ENCODE measurements around the gene POLR2L. TPM values are rescaled to one million over a fixed set of nuclear protein-coding genes. Genes with fewer than 3 reads are reported as not detected.

POLR2L gene
- total and polyA plus RNA-seq, 7 donors = 34.9 to 198 (median 75.3) TPM

- Histone ChIP-seq H3K9me3 (no peaks in the 10 kb centered on the region), H3K27me3 (peaks cover 0 to 23% (median 9%) of the 10 kb centered on the region in 3 donors), H3K36me3 (no peaks in the 10 kb centered on the region), H3K27ac (peak overlapping the region in 1 of 4 donors; percentile 21), H3K4me1 (peaks cover 0 to 61% (median 52%) of the 10 kb centered on the region in 4 donors), H3K4me3 (peak overlapping the region; percentile 1 to 54 (median 46))
- 2 to 3% methylated on average over 71 of the region's 71 CpGs for WGBS, 2 donors
- no peak for DNase-seq
- intact Hi-C loops (cut with DNase I) = loop anchor here (2.0 to 5.0 kb wide), 3 partner anchors 63 to 202 kb away; partner anchors contain the start of genes AP2A2 and CHID1
- TF ChIP-seq POLR2A (IDR thresholded peaks at IDR 0.05) (no peak), EP300 (IDR thresholded peaks at IDR 0.05) (no peak), POLR2AphosphoS5 (IDR thresholded peaks at IDR 0.05) (no peak)
- TF ChIP-seq, protein P1, sequence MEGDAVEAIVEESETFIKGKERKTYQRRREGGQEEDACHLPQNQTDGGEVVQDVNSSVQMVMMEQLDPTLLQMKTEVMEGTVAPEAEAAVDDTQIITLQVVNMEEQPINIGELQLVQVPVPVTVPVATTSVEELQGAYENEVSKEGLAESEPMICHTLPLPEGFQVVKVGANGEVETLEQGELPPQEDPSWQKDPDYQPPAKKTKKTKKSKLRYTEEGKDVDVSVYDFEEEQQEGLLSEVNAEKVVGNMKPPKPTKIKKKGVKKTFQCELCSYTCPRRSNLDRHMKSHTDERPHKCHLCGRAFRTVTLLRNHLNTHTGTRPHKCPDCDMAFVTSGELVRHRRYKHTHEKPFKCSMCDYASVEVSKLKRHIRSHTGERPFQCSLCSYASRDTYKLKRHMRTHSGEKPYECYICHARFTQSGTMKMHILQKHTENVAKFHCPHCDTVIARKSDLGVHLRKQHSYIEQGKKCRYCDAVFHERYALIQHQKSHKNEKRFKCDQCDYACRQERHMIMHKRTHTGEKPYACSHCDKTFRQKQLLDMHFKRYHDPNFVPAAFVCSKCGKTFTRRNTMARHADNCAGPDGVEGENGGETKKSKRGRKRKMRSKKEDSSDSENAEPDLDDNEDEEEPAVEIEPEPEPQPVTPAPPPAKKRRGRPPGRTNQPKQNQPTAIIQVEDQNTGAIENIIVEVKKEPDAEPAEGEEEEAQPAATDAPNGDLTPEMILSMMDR (IDR thresholded peaks at IDR 0.05) = no peak
Observed at GRCh38 chr11:849104-849824, 6.9 kb upstream of the POLR2L start.

GRCh38 chr11:848380-848931 lies 6.1 kb upstream of the POLR2L start:
- no peaks in the 10 kb centered on the region for H3K9me3 ChIP-seq
- WGBS, 2 donors = 6 to 26% methylated on average over 14 of the region's 14 CpGs
- H3K4me3 ChIP-seq = no peak overlapping the region
- H3K4me1 ChIP-seq = peaks cover 0 to 69% (median 60%) of the 10 kb centered on the region in 4 donors
- TF ChIP-seq, protein P1 (IDR thresholded peaks at IDR 0.05) = peak; percentile 58 to 96 (median 86)
- TF ChIP-seq EP300 (IDR thresholded peaks at IDR 0.05) (no peak), POLR2AphosphoS5 (IDR thresholded peaks at IDR 0.05) (no peak)
- intact Hi-C loops (cut with DNase I) = loop anchor here (2.0 to 5.0 kb wide), 3 partner anchors 64 to 202 kb away; partner anchors contain the start of genes AP2A2 and CHID1
- no peak overlapping the region for H3K27ac ChIP-seq
- no peaks in the 10 kb centered on the region for H3K36me3 ChIP-seq
- DNase-seq = no peak
- H3K27me3 ChIP-seq = peaks cover 0 to 23% (median 9%) of the 10 kb centered on the region in 3 donors

GRCh38 chr11:847876-848275 lies 5.5 kb upstream of the POLR2L start:
- Histone ChIP-seq H3K27ac (no peak overlapping the region), H3K36me3 (no peaks in the 10 kb centered on the region), H3K9me3 (no peaks in the 10 kb centered on the region), H3K4me3 (no peak overlapping the region), H3K4me1 (peaks cover 0 to 74% (median 64%) of the 10 kb centered on the region in 4 donors), H3K27me3 (peaks cover 0 to 23% (median 9%) of the 10 kb centered on the region in 3 donors)
- intact Hi-C loops (cut with DNase I) = loop anchor here (2.0 to 5.0 kb wide), 3 partner anchors 64 to 203 kb away; partner anchors contain the start of genes AP2A2 and CHID1
- WGBS, 2 donors = 53 to 76% methylated on average over 18 of the region's 18 CpGs
- TF ChIP-seq, protein P1 (IDR thresholded peaks at IDR 0.05) = no peak
- no peak for TF ChIP-seq EP300 (IDR thresholded peaks at IDR 0.05)
- no peak for TF ChIP-seq POLR2AphosphoS5 (IDR thresholded peaks at IDR 0.05)
- TF ChIP-seq POLR2A (IDR thresholded peaks at IDR 0.05) = no peak
- no peak for DNase-seq

GRCh38 chr11:846496-847098 lies 4.3 kb upstream of the POLR2L start:
- H3K36me3 ChIP-seq = no peaks in the 10 kb centered on the region
- H3K4me3 ChIP-seq = no peak overlapping the region
- peak overlapping the region in 3 of 4 donors; percentile 90 to 96 (median 94) for H3K27ac ChIP-seq
- no peak for DNase-seq
- H3K9me3 ChIP-seq = no peaks in the 10 kb centered on the region
- WGBS, 2 donors = 79 to 84% methylated on average over 11 of the region's 11 CpGs
- H3K4me1 ChIP-seq = peaks cover 0 to 80% (median 66%) of the 10 kb centered on the region in 4 donors
- TF ChIP-seq POLR2A (IDR thresholded peaks at IDR 0.05) (no peak), POLR2AphosphoS5 (IDR thresholded peaks at IDR 0.05) (no peak), EP300 (IDR thresholded peaks at IDR 0.05) (no peak)
- TF ChIP-seq, protein P1 (IDR thresholded peaks at IDR 0.05) = no peak
- intact Hi-C loops (cut with DNase I) = loop anchor here (5.0 kb wide), 2 partner anchors 66 to 81 kb away; partner anchors contain the start of genes AP2A2 and CHID1
- peaks cover 0 to 23% (median 9%) of the 10 kb centered on the region in 3 donors for H3K27me3 ChIP-seq
